ENCODE data around the gene FXYD6.

- TF ChIP-seq CTCF (IDR thresholded peaks at IDR 0.05) (no peak), EZH2phosphoT487 (IDR thresholded peaks at IDR 0.05) (no peak)
These were observed 11.1 kb upstream of the FXYD6 start for GRCh38 chr11:117887431-117888138.

Data from neural progenitor cell (in vitro differentiated cells).